Natural killer cell treated with Interleukin-12 subunit alpha and Interleukin-12 subunit beta and Interleukin-15 and Interleukin-18, amount 100 ng/mL, for 72 hours (primary cell): ENCODE results near the gene ESPNL. TPM values are rescaled to one million over a fixed set of nuclear protein-coding genes. Genes with fewer than 3 reads are reported as not detected.

Experiments used
- ATAC-seq, 2 donors: fragments of 150-1000 bp; cut with Tn5 transposase in 1 of 2; sonication (Bioruptor Pico), chemical (Tn5 transposase) in 1 of 2; 2 replicates each; pipeline ENCODE4 v1.10.0; 2021
- DNase-seq: peaks from one replicate; pipeline ENCODE4 v3.0.0; 2022; ENCODE audit warnings: low spot score
- H3K27ac Mint-ChIP-seq, 2 donors: 1 replicate in 1 of 2; 2 replicates in 1 of 2; pipeline ENCODE4 v1.8.0; 2022; ENCODE audit warnings: mixed read lengths in 2 of 2, mild to moderate bottlenecking in 1 of 2, moderate library complexity in 1 of 2
- H3K27me3 Mint-ChIP-seq, 2 donors: 1 replicate in 1 of 2; 2 replicates in 1 of 2; pipeline ENCODE4 v1.8.0; 2022; ENCODE audit warnings: mixed read lengths in 2 of 2
- H3K36me3 Mint-ChIP-seq: one replicate; pipeline ENCODE4 v1.8.0; 2022; ENCODE audit warnings: mixed read lengths
- H3K4me1 Mint-ChIP-seq, 2 donors: 1 replicate in 1 of 2; 2 replicates in 1 of 2; pipeline ENCODE4 v1.8.0; 2022; ENCODE audit warnings: low read depth in 2 of 2, mixed read lengths in 2 of 2, mild to moderate bottlenecking in 1 of 2
- H3K4me3 Mint-ChIP-seq: one replicate; pipeline ENCODE4 v1.8.0; 2022; ENCODE audit warnings: mixed read lengths
- H3K9me3 Mint-ChIP-seq: 2 replicates; pipeline ENCODE4 v1.8.0; 2022; ENCODE audit warnings: mixed read lengths
- total RNA-seq, 2 donors: library from RNA; stranded (reverse); gene quantifications; one replicate each; pipeline ENCODE4 v1.2.3, GENCODE V29; 2022

ESPNL gene
- total RNA-seq, 2 donors from 2014 or later = 0.19 TPM; not detected in 1

- no peak for ATAC-seq
- Mint-ChIP-seq H3K4me1 (peaks cover 0 to 2% of the 10 kb centered on the region in 2 donors), H3K9me3 (no peaks in the 10 kb centered on the region), H3K27ac (no peak overlapping the region), H3K4me3 (no peak overlapping the region), H3K36me3 (no peaks in the 10 kb centered on the region), H3K27me3 (no peaks in the 10 kb centered on the region)
- no peak for DNase-seq
Observed at GRCh38 chr2:238148981-238149380, 48.8 kb downstream of the ESPNL start.

GRCh38 chr2:238149841-238150572, 49.9 kb downstream of the ESPNL start:
- H3K9me3 Mint-ChIP-seq = no peaks in the 10 kb centered on the region
- no peak overlapping the region for H3K27ac Mint-ChIP-seq

GRCh38 chr2:238150686-238151085, 50.5 kb downstream of the ESPNL start:
- Mint-ChIP-seq H3K9me3 (no peaks in the 10 kb centered on the region), H3K4me3 (no peak overlapping the region), H3K4me1 (no peaks in the 10 kb centered on the region), H3K36me3 (no peaks in the 10 kb centered on the region), H3K27me3 (no peaks in the 10 kb centered on the region), H3K27ac (no peak overlapping the region)
- DNase-seq = no peak
- no peak for ATAC-seq

More at GRCh38 chr2:238149841-238150572, 49.9 kb downstream of the ESPNL start:
- Mint-ChIP-seq H3K36me3 (no peaks in the 10 kb centered on the region), H3K4me3 (no peak overlapping the region), H3K27me3 (no peaks in the 10 kb centered on the region), H3K4me1 (no peaks in the 10 kb centered on the region)
- no peak for ATAC-seq
- no peak for DNase-seq

GRCh38 chr2:238151205-238151604, 51.1 kb downstream of the ESPNL start:
- no peaks in the 10 kb centered on the region for H3K27me3 Mint-ChIP-seq
- H3K9me3 Mint-ChIP-seq = no peaks in the 10 kb centered on the region
- DNase-seq (no peak), ATAC-seq (no peak)
- no peaks in the 10 kb centered on the region for H3K4me1 Mint-ChIP-seq
- H3K27ac Mint-ChIP-seq = no peak overlapping the region
- H3K36me3 Mint-ChIP-seq = no peaks in the 10 kb centered on the region
- H3K4me3 Mint-ChIP-seq = no peak overlapping the region

- H3K4me3 Mint-ChIP-seq = no peak overlapping the region
- no peaks in the 10 kb centered on the region for H3K4me1 Mint-ChIP-seq
- H3K27ac Mint-ChIP-seq = no peak overlapping the region
- no peaks in the 10 kb centered on the region for H3K9me3 Mint-ChIP-seq
- DNase-seq = no peak
- H3K27me3 Mint-ChIP-seq = no peaks in the 10 kb centered on the region
- ATAC-seq = no peak
- no peaks in the 10 kb centered on the region for H3K36me3 Mint-ChIP-seq
Observed at GRCh38 chr2:238151628-238152235, 51.6 kb downstream of the ESPNL start.

- no peaks in the 10 kb centered on the region for H3K36me3 Mint-ChIP-seq
- DNase-seq = no peak
- ATAC-seq = no peak
- H3K9me3 Mint-ChIP-seq = no peaks in the 10 kb centered on the region
- H3K27ac Mint-ChIP-seq = no peak overlapping the region
- H3K4me1 Mint-ChIP-seq = no peaks in the 10 kb centered on the region
- H3K4me3 Mint-ChIP-seq = no peak overlapping the region
- no peaks in the 10 kb centered on the region for H3K27me3 Mint-ChIP-seq
Observed at GRCh38 chr2:238152771-238153688, 52.9 kb downstream of the ESPNL start.

- Mint-ChIP-seq H3K36me3 (no peaks in the 10 kb centered on the region), H3K4me1 (peaks cover 4% of the 10 kb centered on the region in 2 donors), H3K27ac (no peak overlapping the region), H3K27me3 (no peaks in the 10 kb centered on the region), H3K9me3 (no peaks in the 10 kb centered on the region), H3K4me3 (no peak overlapping the region)
- ATAC-seq (no peak), DNase-seq (no peak)
Observed at GRCh38 chr2:238154570-238154969, 54.4 kb downstream of the ESPNL start.

- H3K4me1 Mint-ChIP-seq = peaks cover 4 to 6% of the 10 kb centered on the region in 2 donors
- no peak overlapping the region for H3K4me3 Mint-ChIP-seq
- DNase-seq (no peak), ATAC-seq (no peak)
- no peaks in the 10 kb centered on the region for H3K27me3 Mint-ChIP-seq
- H3K27ac Mint-ChIP-seq = no peak overlapping the region
- H3K36me3 Mint-ChIP-seq = no peaks in the 10 kb centered on the region
- H3K9me3 Mint-ChIP-seq = no peaks in the 10 kb centered on the region
Observed at GRCh38 chr2:238155051-238155760, 55.1 kb downstream of the ESPNL start.

- DNase-seq = no peak
- H3K36me3 Mint-ChIP-seq = no peaks in the 10 kb centered on the region
- H3K4me1 Mint-ChIP-seq = peaks cover 4 to 12% of the 10 kb centered on the region in 2 donors
- H3K27me3 Mint-ChIP-seq = no peaks in the 10 kb centered on the region
- no peak for ATAC-seq
- no peaks in the 10 kb centered on the region for H3K9me3 Mint-ChIP-seq
- no peak overlapping the region for H3K4me3 Mint-ChIP-seq
- H3K27ac Mint-ChIP-seq = no peak overlapping the region
Observed at GRCh38 chr2:238155761-238156694, 55.9 kb downstream of the ESPNL start.

GRCh38 chr2:238157506-238158017, 57.4 kb downstream of the ESPNL start:
- ATAC-seq (no peak), DNase-seq (no peak)
- Mint-ChIP-seq H3K27me3 (no peaks in the 10 kb centered on the region), H3K27ac (no peak overlapping the region), H3K4me3 (no peak overlapping the region), H3K4me1 (peaks cover 4 to 12% of the 10 kb centered on the region in 2 donors), H3K9me3 (no peaks in the 10 kb centered on the region), H3K36me3 (no peaks in the 10 kb centered on the region)

- H3K27ac Mint-ChIP-seq = no peak overlapping the region
- H3K9me3 Mint-ChIP-seq = no peaks in the 10 kb centered on the region
- no peaks in the 10 kb centered on the region for H3K27me3 Mint-ChIP-seq
- H3K4me3 Mint-ChIP-seq = no peak overlapping the region
- DNase-seq (no peak), ATAC-seq (no peak)
- no peaks in the 10 kb centered on the region for H3K36me3 Mint-ChIP-seq
- peaks cover 4 to 12% of the 10 kb centered on the region in 2 donors for H3K4me1 Mint-ChIP-seq
Observed at GRCh38 chr2:238158018-238158508, 57.9 kb downstream of the ESPNL start.

GRCh38 chr2:238158509-238159070, 58.5 kb downstream of the ESPNL start, which contains the start of gene ERFE:
Gene ERFE, plus strand, starts transcription at chr2:238158970. Its CDS starts 38 bp downstream, at chr2:238159008.
- H3K4me1 Mint-ChIP-seq = peaks cover 4 to 12% of the 10 kb centered on the region in 2 donors
- H3K36me3 Mint-ChIP-seq = no peaks in the 10 kb centered on the region
- ATAC-seq (peak; percentile 72 to 77), DNase-seq (no peak)
- H3K27me3 Mint-ChIP-seq = no peaks in the 10 kb centered on the region
- peak within 1 kb of the TSS; percentile 73 for H3K4me3 Mint-ChIP-seq
- no peaks in the 10 kb centered on the region for H3K9me3 Mint-ChIP-seq
- H3K27ac Mint-ChIP-seq = no peak within 1 kb of the TSS
